NCI-H1417 treated with DMSO at 0.1 percent for 48 hours (cell line): ENCODE measurements around the gene TMEM204.
"Not testable (repeated sequence)": the region's sequence is repeated elsewhere in the genome, so short reads cannot be mapped to it uniquely, and the experiment has no call there.

Experiments used
- DNase-seq: peaks from one replicate; lab custom pipeline; 2025; lab: John Stamatoyannopoulos, UW

Gene TMEM204

DNA sequence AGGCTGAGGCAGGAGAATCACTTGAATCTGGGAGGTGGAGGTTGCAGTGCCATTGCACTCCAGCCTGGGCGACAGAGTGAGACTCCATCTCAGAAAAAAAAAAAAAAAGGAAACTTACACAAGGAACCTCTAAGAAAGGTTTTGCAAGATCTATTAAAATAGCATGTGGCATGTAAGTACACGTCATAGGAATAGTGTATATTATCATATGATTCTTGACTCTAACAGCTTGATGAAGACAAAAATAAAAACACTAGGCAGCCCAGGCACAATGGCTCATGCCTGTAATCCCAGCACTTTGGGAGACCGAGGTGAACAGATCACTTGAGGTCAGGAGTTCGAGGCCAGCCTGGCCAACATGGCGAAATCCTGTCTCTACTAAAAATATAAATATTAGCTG lies 62.0 kb downstream of the TMEM204 start:
- DNase-seq, result not testable (repeated sequence)

DNA sequence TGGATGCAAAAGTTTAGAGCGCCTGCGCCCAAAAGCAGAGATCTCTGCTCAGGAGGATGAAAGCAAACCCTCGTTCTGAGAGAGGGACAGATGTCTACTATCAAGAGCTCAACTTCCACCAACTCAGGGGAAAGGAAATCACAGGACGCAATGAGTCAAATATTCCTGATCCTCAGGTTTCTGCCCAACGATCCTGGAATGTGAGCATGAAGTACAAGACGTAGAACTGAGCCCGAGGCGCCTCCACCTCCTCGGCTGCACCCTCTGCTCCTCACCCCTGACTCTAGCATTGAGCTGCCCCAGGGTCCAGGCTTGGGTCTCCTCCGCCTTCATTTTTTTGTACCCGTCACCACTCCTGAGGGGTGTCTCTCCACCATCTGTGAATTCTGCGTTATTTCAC lies 63.0 kb downstream of the TMEM204 start:
- DNase-seq, result no peak

DNA sequence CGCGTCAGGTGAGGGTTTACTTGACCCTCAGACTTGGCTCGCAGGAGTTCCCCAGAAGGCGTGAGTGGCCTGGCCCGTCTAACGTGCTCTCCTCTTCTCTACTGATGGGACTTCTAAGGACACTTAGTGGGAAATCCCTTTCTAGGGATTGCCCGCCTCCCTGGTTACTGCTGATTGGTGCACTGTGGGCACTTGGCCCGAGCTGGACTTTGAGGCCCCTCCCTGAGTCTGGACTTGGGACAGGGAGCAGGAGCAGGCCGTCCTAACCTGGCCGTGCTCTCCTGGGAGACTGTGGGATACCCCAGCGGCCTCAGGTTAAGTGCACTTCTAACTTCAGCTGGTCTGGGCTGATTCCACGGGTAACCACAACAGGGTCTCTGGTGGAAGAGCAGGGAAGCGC lies 63.7 kb downstream of the TMEM204 start:
- DNase-seq, result no peak

DNA sequence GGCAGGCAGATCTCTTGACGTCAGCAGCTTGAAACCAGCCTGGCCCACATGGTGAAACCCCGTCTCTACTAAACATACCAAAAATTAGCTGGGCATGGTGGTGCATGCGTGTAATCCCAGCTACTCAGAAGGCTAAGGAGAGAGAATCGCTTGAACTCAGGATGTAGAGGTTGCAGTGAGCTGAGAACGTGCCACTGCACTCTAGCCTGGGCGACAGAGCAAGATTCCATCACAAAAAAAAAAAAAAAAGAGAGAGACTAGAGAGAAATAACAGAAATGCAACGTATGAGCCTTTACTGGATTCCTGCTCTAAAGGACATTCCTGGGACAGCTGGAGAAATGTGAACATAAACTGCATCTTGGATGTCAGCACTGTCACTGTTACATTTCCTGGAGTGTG lies 67.6 kb downstream of the TMEM204 start:
- DNase-seq, result no peak

DNA sequence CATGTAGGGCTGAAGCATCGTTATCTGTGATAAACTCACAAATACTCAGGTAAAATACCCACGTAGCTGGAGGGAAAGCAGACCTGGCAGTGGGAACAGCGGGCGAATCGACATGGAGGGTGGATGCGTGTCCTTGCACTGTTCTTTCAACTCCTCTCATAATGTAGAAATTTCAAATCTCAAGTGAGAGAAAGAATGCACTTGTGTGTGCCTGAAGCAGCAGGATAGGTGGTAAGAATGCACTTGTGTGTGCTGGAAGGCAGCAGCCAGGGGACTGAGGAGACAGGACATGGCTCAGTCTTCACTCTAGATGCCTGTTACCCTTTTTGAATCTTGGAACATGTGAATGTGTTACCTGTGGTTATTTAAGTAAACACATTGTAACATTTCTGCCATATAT lies 68.0 kb downstream of the TMEM204 start:
- DNase-seq, result no peak

DNA sequence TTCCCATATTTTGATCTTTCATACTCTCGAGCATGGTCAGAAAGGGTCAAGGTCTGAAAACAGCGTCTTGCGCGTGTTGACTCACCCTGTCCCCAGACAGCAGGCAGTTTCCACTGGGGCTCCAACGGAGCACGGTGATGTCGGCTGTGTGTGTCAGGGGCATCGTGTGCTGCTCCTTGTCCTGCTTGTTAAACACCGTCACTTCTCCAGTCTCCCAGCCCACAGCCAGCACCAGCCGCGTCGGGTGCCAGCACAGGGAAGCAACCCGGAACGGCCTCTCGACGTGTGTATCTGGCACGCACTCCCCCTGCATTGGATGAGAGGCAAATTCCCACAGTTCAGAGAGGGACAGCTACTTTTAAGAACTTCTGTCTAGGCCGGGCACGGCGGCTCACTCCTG lies 68.8 kb downstream of the TMEM204 start:
- DNase-seq, result no peak
